H9 (cell line): Measurements from ENCODE around the gene FGFR3. TPM values are rescaled to one million over a fixed set of nuclear protein-coding genes. Genes with fewer than 3 reads are reported as not detected.

Experiments used
- DNase-seq: peaks from one replicate; pipeline ENCODE4 v3.0.0-alpha.2; 2017
- H2AFZ ChIP-seq: one replicate; pipeline ENCODE4 v1.6.1; 2013; ENCODE audit warnings: mild to moderate bottlenecking, low read length, control low read depth, moderate library complexity
- H2AK5ac ChIP-seq: 2 replicates; pipeline ENCODE4 v1.6.1; 2013; ENCODE audit warnings: low read length, control low read depth, mixed read lengths; ENCODE audit not compliant: insufficient read length
- H2BK120ac ChIP-seq: one replicate; pipeline ENCODE4 v1.6.1; 2013; ENCODE audit warnings: low read depth, mild to moderate bottlenecking, low read length, control low read depth, inconsistent platforms; ENCODE audit not compliant: poor library complexity, severe bottlenecking
- H2BK12ac ChIP-seq: 2 replicates; pipeline ENCODE4 v1.6.1; 2013; ENCODE audit warnings: low read length, control low read depth, mixed read lengths, low read depth; ENCODE audit not compliant: insufficient read length
- H2BK15ac ChIP-seq: 2 replicates; pipeline ENCODE4 v1.6.1; 2013; ENCODE audit warnings: low read depth, low read length, control low read depth
- H2BK20ac ChIP-seq: one replicate; pipeline ENCODE4 v1.6.1; 2013; ENCODE audit warnings: low read depth, mild to moderate bottlenecking, low read length, control low read depth, inconsistent platforms; ENCODE audit not compliant: poor library complexity, severe bottlenecking
- H2BK5ac ChIP-seq: 2 replicates; pipeline ENCODE4 v1.6.1; 2013; ENCODE audit warnings: low read length, control low read depth, mixed read lengths; ENCODE audit not compliant: insufficient read length
- H3K14ac ChIP-seq: 2 replicates; pipeline ENCODE4 v1.6.1; 2013; ENCODE audit warnings: low read length, control low read depth; ENCODE audit not compliant: insufficient read depth
- H3K18ac ChIP-seq: 2 replicates; pipeline ENCODE4 v1.6.1; 2013; ENCODE audit warnings: low read depth, mild to moderate bottlenecking, mixed read lengths, low read length, control low read depth; ENCODE audit not compliant: insufficient read length
- H3K23ac ChIP-seq: 2 replicates; pipeline ENCODE4 v1.6.1; 2013; ENCODE audit warnings: low read length, control low read depth, mixed read lengths, low read depth; ENCODE audit not compliant: insufficient read length
- H3K23me2 ChIP-seq: 2 replicates; pipeline ENCODE4 v1.6.1; 2013; ENCODE audit warnings: low read depth, mild to moderate bottlenecking, mixed read lengths, low read length, control low read depth; ENCODE audit not compliant: insufficient read length, poor library complexity, severe bottlenecking
- H3K27ac ChIP-seq: 2 replicates; pipeline ENCODE4 v1.5.1; 2013; ENCODE audit warnings: low read length, control low read depth, mixed read lengths, low read depth; ENCODE audit not compliant: insufficient read length
- H3K27me3 ChIP-seq: 2 replicates; pipeline ENCODE4 v1.6.1; 2013; ENCODE audit warnings: low read length, control low read depth, inconsistent platforms; ENCODE audit not compliant: insufficient read depth
- H3K4ac ChIP-seq: 2 replicates; pipeline ENCODE4 v1.6.1; 2013; ENCODE audit warnings: low read depth, mild to moderate bottlenecking, control low read depth, inconsistent platforms, low read length, moderate library complexity
- H3K4me1 ChIP-seq: 2 replicates; pipeline ENCODE4 v1.6.1; 2013; ENCODE audit warnings: low read length, control low read depth, inconsistent platforms; ENCODE audit not compliant: insufficient read depth
- H3K4me2 ChIP-seq: 2 replicates; pipeline ENCODE4 v1.6.1; 2013; ENCODE audit warnings: low read length, control low read depth, mixed read lengths; ENCODE audit not compliant: insufficient read length, insufficient read depth
- H3K56ac ChIP-seq: 2 replicates; pipeline ENCODE4 v1.6.1; 2013; ENCODE audit warnings: low read depth, mild to moderate bottlenecking, mixed read lengths, low read length, control low read depth; ENCODE audit not compliant: insufficient read length
- H3K79me1 ChIP-seq: 2 replicates; pipeline ENCODE4 v1.6.1; 2013; ENCODE audit warnings: low read depth, mild to moderate bottlenecking, moderate library complexity, low read length, control low read depth, inconsistent platforms; ENCODE audit not compliant: insufficient read depth, poor library complexity, severe bottlenecking
- H3K79me2 ChIP-seq: 2 replicates; pipeline ENCODE4 v1.6.1; 2013; ENCODE audit warnings: low read length, control low read depth, inconsistent platforms; ENCODE audit not compliant: insufficient read depth
- H3K9ac ChIP-seq: 2 replicates; pipeline ENCODE4 v1.6.1; 2013; ENCODE audit warnings: low read length, control low read depth, mixed read lengths; ENCODE audit not compliant: insufficient read length; ENCODE audit errors: extremely low read depth
- H3K9me3 ChIP-seq: one replicate; pipeline ENCODE4 v1.6.1; 2013; ENCODE audit warnings: low read depth, low read length, inconsistent platforms; ENCODE audit not compliant: control insufficient read depth
- H3T11ph ChIP-seq: one replicate; pipeline ENCODE4 v1.6.1; 2013; ENCODE audit warnings: mild to moderate bottlenecking, low read length, control low read depth, inconsistent platforms
- H4K20me1 ChIP-seq: one replicate; pipeline ENCODE4 v1.6.1; 2013; ENCODE audit not compliant: control insufficient read depth, insufficient read length, insufficient read depth
- H4K5ac ChIP-seq: 2 replicates; pipeline ENCODE4 v1.6.1; 2013; ENCODE audit warnings: low read depth, mild to moderate bottlenecking, mixed read lengths, low read length, control low read depth; ENCODE audit not compliant: insufficient read length
- H4K8ac ChIP-seq: replicated peaks from 2 replicates; pipeline ENCODE4 v1.6.1; 2013; ENCODE audit warnings: low read length, control low read depth, mixed read lengths, low read depth; ENCODE audit not compliant: insufficient read length
- H4K91ac ChIP-seq: 2 replicates; pipeline ENCODE4 v1.6.1; 2013; ENCODE audit warnings: low read depth, mild to moderate bottlenecking, moderate library complexity, mixed read lengths, low read length, control low read depth; ENCODE audit not compliant: insufficient read length
- H3K27ac Mint-ChIP-seq, 3 experiments: 2 replicates in 2 of 3; 3 replicates in 1 of 3; pipeline ENCODE4 v1.8.0; 2020 to 2021; ENCODE audit warnings: mixed read lengths in 3 of 3, mild to moderate bottlenecking in 1 of 3, moderate library complexity in 1 of 3
- H3K27me3 Mint-ChIP-seq: 2 replicates; pipeline ENCODE4 v1.8.0; 2021; ENCODE audit warnings: low read depth, mild to moderate bottlenecking, moderate library complexity, mixed read lengths
- H3K36me3 Mint-ChIP-seq, 3 experiments: 2 replicates in 2 of 3; 3 replicates in 1 of 3; pipeline ENCODE4 v1.8.0; 2020 to 2021; ENCODE audit warnings: low read depth in 3 of 3, mixed read lengths in 3 of 3; ENCODE audit not compliant: insufficient read depth in 1 of 3
- H3K4me1 Mint-ChIP-seq, 2 experiments: 2 replicates each; pipeline ENCODE4 v1.8.0; 2020; ENCODE audit warnings: mixed read lengths in 2 of 2
- H3K4me3 Mint-ChIP-seq, 2 experiments: 2 replicates in 1 of 2; 3 replicates in 1 of 2; pipeline ENCODE4 v1.8.0; 2020 to 2021; ENCODE audit warnings: mild to moderate bottlenecking in 2 of 2, mixed read lengths in 2 of 2, moderate library complexity in 1 of 2
- H3K9me3 Mint-ChIP-seq, 2 experiments: 2 replicates in 1 of 2; 3 replicates in 1 of 2; pipeline ENCODE4 v1.8.0; 2020; ENCODE audit warnings: mild to moderate bottlenecking in 2 of 2, mixed read lengths in 2 of 2, moderate library complexity in 1 of 2
- CTCF ChIP-seq: fragments of 200-600 bp; sonication (generic); conservative IDR thresholded peaks from 3 replicates; pipeline ENCODE4 v1.8.0; 2021; ENCODE audit warnings: antibody characterized with exemption, mild to moderate bottlenecking
- WGBS: extraction: QIAGEN DNeasy Blood & Tissue Kit; methylation state at CpG from one replicate; pipeline ENCODE4 v1.1.7; 2013; ENCODE audit warnings: missing lambda C conversion rate, low lambda C conversion rate, mixed read lengths; ENCODE audit not compliant: insufficient read length; ENCODE audit errors: extremely low coverage; 5-methylcytosine and 5-hydroxymethylcytosine counted together
- total RNA-seq: library from RNA; stranded (reverse); gene quantifications from 2 replicates; pipeline ENCODE4 v1.2.1, GENCODE V29; 2021

The FGFR3 gene
- total RNA-seq, 1 experiment from 2014 or later: 75.7 TPM

DNA sequence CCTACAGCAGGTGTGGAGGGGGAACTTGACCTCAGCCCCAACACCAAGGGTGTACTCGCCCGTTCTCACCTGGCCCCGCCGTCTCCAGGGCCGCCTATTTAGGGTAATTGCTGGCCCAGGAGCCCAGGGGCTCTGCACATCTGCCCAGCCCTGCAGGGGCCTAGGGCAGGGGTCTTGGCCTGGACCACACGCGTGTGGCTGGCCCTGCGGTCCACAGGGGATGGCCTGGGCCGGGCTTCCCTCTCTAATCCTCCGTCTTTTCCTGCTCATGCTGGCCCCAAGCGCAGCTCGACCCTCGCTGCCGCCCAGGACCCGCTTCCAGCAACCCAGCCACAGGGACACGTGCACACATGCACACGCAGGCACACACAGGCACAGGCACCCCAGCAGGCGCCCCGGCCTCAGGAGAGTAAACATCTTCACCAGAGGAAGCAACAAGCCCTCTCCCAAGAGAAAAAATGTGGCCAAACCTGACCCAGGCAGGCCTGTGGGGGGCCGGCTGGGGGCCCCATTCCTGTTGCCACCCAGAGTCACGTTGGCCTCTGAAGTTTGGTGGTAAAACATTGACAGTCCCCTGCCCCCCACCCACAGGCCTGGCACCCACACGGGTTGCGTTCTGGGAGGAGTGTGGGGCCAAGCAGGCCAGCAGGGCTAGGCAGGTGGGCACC, 24.6 kb upstream of the FGFR3 start:
- H3K18ac ChIP-seq: no peak overlapping the region
- Mint-ChIP-seq H3K4me1 (peaks cover 13 to 29% of the 10 kb centered on the region in 2 experiments), H3K9me3 (no peaks in the 10 kb centered on the region), H3K27ac (peak overlapping the region in 1 of 3 experiments; percentile 90; a peak in 1 of 7 replicates), H3K4me3 (peak overlapping the region; percentile 49 to 75), H3K36me3 (no peaks in the 10 kb centered on the region), H3K27me3 (peaks cover 15% of the 10 kb centered on the region)
- no peak overlapping the region for H2BK15ac ChIP-seq
- H2BK5ac ChIP-seq: no peak overlapping the region
- no peak overlapping the region for H4K8ac ChIP-seq
- no peak overlapping the region for H3K23ac ChIP-seq
- no peak overlapping the region for H3K9ac ChIP-seq
- H4K5ac ChIP-seq: no peak overlapping the region
- WGBS: no CpG with 5 or more reads among the region's 23 CpGs
- no peak overlapping the region for H2AFZ ChIP-seq
- H3K4me2 ChIP-seq: peak overlapping the region; percentile 40
- no peak overlapping the region for H3K4ac ChIP-seq
- no peaks in the 10 kb centered on the region for H4K20me1 ChIP-seq
- no peak for TF ChIP-seq CTCF
- H2BK20ac ChIP-seq: no peak overlapping the region
- H3K27ac ChIP-seq: no peak overlapping the region
- H3T11ph ChIP-seq: no peak overlapping the region
- H3K79me1 ChIP-seq: no peaks in the 10 kb centered on the region
- no peak overlapping the region; the same call in 1 of the 2 replicates for H3K14ac ChIP-seq
- H3K56ac ChIP-seq: no peak overlapping the region
- H2BK12ac ChIP-seq: no peak overlapping the region
- no peak overlapping the region for H2AK5ac ChIP-seq
- H3K9me3 ChIP-seq: no peaks in the 10 kb centered on the region
- no peak for DNase-seq
- no peaks in the 10 kb centered on the region; the same call in 1 of the 2 replicates for H3K4me1 ChIP-seq
- peaks cover 3% of the 10 kb centered on the region for H3K23me2 ChIP-seq
- no peak overlapping the region for H2BK120ac ChIP-seq
- H3K27me3 ChIP-seq: no peaks in the 10 kb centered on the region
- H4K91ac ChIP-seq: no peak overlapping the region
- H3K79me2 ChIP-seq: no peaks in the 10 kb centered on the region
